ENCODE results near the gene DEPDC5.

DEPDC5 gene

GRCh38 chr22:31926969-31927368 lies 173.2 kb downstream of the DEPDC5 start:
- DNase-seq (no peak), ATAC-seq (no peak)

- DNase-seq (no peak), ATAC-seq (no peak)
Observed at GRCh38 chr22:31927562-31927961, 173.7 kb downstream of the DEPDC5 start.

- ATAC-seq (no peak), DNase-seq (no peak)
Observed at GRCh38 chr22:31929167-31929930, 175.5 kb downstream of the DEPDC5 start.

- no peak for ATAC-seq
- no peak for DNase-seq
Observed at GRCh38 chr22:31932863-31933262, 179.0 kb downstream of the DEPDC5 start.

GRCh38 chr22:31933406-31933805 lies 179.6 kb downstream of the DEPDC5 start:
- ATAC-seq, result no peak
- DNase-seq, result no peak

- DNase-seq (no peak), ATAC-seq (no peak)
Observed at GRCh38 chr22:31933816-31934482, 180.1 kb downstream of the DEPDC5 start.

- DNase-seq (no peak), ATAC-seq (no peak)
Observed at GRCh38 chr22:31935961-31936635, 182.3 kb downstream of the DEPDC5 start.

- DNase-seq (no peak), ATAC-seq (no peak)
Observed at GRCh38 chr22:31937341-31937740, 183.5 kb downstream of the DEPDC5 start.

GRCh38 chr22:31938296-31938695 lies 184.5 kb downstream of the DEPDC5 start:
- ATAC-seq, result no peak
- no peak for DNase-seq

- no peak for ATAC-seq
- DNase-seq, result no peak
Observed at GRCh38 chr22:31940506-31940905, 186.7 kb downstream of the DEPDC5 start.

GRCh38 chr22:31942091-31942490 lies 188.3 kb downstream of the DEPDC5 start:
- ATAC-seq (no peak), DNase-seq (no peak)

GRCh38 chr22:31943206-31943977 lies 189.6 kb downstream of the DEPDC5 start:
- ATAC-seq, result no peak
- peak; percentile 21 for DNase-seq

GRCh38 chr22:31943978-31944699 lies 190.3 kb downstream of the DEPDC5 start, which contains the start of gene YWHAH:
YWHAH (plus strand) TSS chr22:31944535; CDS start chr22:31944734, 199 bp downstream.
- peak; percentile 94 for DNase-seq
- peak; percentile 77 for ATAC-seq

GRCh38 chr22:31944700-31945442 lies 191.1 kb downstream of the DEPDC5 start:
- peak; percentile 48 for DNase-seq
- peak; percentile 5 for ATAC-seq

GRCh38 chr22:31945443-31945855 lies 191.6 kb downstream of the DEPDC5 start:
- ATAC-seq (no peak), DNase-seq (peak; percentile 18)

- no peak for ATAC-seq
Observed at GRCh38 chr22:31945971-31946680, 192.3 kb downstream of the DEPDC5 start.

GRCh38 chr22:31947296-31947695 lies 193.5 kb downstream of the DEPDC5 start:
- DNase-seq (no peak), ATAC-seq (no peak)

More at GRCh38 chr22:31945971-31946680, 192.3 kb downstream of the DEPDC5 start:
- DNase-seq, result no peak

GRCh38 chr22:31948002-31948401 lies 194.2 kb downstream of the DEPDC5 start:
- DNase-seq (no peak), ATAC-seq (no peak)

- no peak for DNase-seq
- no peak for ATAC-seq
Observed at GRCh38 chr22:31950226-31950625, 196.4 kb downstream of the DEPDC5 start.
